GM18517 (cell line): ENCODE results near the gene CADPS.

ENCODE experiments used
- ATAC-seq: cut with Tn5 transposase; IDR thresholded peaks from one replicate; pipeline ENCODE4 v1.9.1; 2021; ENCODE audit warnings: mild to moderate bottlenecking, moderate library complexity; ENCODE audit not compliant: unreplicated experiment

CADPS gene

DNA sequence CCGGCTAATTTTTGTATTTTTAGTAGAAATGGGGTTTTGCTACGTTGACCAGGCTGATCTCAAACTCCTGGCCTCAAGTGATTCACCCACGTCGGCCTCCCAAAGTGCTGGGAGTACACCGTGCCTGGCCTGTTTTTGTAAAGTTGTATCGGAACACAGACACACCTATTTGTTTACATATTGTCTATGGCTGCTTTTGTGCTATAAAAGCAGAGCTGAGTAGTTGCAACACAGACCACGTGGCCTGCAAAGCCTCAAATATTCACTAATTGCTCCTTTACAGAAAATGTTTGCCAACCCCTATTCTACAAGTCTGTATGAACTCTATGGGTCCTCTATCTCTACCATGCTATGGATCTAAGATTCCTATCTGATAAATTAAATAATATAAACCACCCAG lies 175.5 kb downstream of the CADPS start:
- ATAC-seq, result no peak

DNA sequence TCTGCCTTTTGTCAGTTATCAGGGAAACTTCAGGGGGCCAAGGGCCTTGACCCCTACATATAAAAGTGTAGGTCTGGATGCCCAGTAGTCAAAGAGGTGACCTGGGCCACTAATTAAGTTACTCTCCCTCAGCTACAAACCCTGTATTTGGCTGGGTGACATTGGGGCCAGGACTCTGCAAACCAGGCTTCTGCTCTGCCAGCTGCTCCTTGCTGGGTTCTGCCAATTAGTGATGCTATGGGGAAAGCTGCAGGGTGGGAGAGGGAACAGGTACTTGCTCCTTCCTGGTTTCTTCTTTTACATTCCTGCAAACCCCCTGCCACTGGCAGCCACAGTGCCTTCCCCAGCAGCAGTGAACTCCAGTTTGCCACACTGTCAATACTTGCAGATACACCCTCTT lies 179.2 kb downstream of the CADPS start:
- no peak for ATAC-seq

- ATAC-seq, result no peak
Observed at GRCh38 chr3:62688812-62689211, 186.4 kb downstream of the CADPS start.

- no peak for ATAC-seq
Observed at GRCh38 chr3:62688050-62688449, 187.2 kb downstream of the CADPS start.

DNA sequence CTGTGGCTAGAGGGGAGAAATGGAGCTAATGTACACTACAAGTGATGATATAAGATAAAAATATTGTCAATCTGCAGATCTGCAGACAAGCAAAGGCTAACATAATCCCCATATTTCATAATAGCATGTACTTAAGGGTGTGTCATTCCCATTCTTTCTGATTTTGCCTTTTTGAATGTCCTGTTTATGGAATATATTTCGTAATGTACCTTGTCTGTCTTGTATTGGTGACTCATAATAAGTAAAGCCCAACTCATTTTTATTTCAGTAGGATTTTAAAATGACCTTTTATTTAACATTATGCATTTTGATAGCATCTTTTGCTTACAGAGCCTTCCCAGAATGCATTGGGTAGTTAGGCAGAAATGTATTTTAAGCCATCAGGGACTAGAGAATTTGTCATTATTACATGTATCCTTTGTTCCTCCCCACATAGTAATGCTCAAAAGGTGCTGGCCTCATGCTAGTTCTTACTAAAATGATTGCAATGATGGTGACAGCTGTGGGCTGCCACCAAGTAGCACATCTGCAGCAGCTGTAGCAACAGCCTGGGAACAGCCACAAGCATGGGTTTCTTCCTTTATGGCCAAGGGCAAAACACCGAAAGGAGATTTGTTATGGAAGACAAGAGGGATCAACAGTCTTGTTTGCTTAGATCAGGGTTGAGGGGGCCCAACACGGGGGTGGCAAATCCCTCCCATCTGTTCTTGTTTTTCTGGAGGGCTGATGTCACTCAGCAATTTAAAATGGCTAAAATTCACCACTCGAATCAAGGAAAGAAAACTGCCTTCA lies 188.5 kb downstream of the CADPS start:
- no peak for ATAC-seq

GRCh38 chr3:62682826-62683225 lies 192.4 kb downstream of the CADPS start:
- no peak for ATAC-seq

DNA sequence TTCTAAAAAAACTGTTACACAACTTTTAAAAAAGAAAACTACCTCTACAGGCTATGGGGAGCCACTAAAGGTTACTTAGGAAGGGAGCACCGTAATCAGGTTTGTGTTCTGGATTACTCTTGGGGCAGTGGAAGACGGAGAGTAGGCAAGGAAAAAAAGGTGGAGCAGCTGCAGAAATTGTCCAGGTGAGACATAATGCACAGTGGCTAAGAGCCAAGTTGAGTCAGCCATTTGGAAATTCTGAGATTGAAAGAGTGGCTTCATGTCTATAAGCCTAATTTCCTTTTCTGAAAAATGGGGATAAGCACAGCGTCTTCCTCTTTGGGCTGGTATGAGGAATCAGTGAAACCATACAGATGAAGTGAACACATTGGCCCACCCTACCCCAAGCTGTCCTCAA lies 195.2 kb downstream of the CADPS start:
- ATAC-seq, result no peak

DNA sequence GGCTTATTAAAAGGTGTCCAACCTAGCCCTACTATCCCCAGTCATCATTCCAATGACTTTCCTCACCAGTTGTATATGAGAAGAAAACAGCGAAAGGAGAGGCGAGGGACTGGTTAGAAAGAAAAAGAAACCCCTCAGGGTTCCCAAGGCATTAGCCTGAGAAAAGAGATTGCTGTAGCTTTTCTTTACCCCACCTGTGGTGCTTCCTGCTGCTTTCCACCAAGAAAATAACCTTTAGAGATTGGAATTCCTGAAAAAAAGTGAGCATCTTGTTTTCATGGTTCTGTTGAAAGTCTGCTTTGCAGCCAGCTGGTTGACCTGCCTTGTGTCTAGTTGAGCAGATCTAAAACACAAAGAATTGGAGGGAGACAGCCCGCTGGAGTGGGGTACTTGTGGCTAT lies 196.4 kb downstream of the CADPS start:
- ATAC-seq, result no peak

GRCh38 chr3:62677926-62678325 lies 197.3 kb downstream of the CADPS start:
- ATAC-seq, result no peak

DNA sequence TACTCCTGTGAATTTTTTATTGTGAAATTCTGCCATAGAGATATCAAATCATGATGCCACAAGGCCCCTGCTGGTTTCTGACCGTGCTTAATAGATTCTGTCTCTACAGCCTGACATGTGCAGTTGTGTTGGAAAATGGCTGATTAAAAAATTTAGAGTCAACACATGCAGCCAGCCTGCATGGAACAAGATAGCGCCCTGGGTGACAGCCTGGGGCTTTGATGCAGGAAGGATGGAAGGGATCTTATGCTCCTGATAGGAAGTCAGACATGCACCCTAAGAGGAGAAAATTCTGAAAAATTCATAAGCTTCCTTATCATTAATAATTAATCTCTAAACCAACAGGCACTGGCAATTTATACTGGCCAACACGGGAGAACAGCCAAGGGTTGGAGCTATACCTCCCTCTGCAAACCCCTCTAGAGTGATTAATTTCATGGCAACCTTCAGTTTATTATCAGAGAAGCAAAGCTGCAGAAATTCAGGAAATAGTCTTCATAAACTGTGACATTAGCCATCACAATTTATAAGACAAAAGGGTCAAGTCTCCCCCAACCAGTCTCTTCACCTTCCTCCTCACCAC lies 198.4 kb downstream of the CADPS start:
- ATAC-seq, result no peak

DNA sequence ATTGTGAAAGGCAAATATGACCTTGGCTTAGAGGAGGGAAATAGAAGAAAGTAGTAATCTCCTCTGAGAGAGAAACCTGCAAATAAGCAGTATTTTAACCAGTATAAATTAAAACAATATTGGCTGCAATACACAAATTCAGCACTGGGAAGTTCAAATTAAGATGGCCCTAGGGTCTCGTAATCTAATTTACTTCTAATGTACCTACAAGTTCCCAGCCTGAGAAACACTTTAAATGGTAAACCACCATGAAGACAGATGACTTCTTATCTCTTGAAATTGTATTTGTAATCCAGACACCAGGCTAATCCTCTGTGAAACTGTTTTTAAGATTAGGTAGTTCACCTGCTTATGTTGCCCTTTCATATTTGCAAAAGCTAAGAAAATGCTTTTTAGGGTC lies 199.7 kb downstream of the CADPS start:
- ATAC-seq, result no peak

DNA sequence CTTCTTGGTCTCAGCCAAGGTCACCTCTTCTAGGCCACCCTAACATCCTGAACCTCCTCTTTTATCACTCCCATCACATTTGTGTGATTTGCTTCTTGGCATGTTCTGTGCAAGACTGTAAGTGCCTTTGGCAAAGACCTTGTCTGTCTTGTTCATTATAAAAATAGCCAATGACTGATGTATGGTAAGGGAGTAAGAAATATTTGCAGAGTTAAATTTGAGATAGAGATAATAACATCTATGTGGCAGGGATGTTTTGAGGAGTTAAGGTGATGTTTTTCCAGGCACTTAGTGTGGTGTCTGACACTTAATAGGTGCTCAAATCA lies 202.3 kb downstream of the CADPS start:
- ATAC-seq, result no peak

DNA sequence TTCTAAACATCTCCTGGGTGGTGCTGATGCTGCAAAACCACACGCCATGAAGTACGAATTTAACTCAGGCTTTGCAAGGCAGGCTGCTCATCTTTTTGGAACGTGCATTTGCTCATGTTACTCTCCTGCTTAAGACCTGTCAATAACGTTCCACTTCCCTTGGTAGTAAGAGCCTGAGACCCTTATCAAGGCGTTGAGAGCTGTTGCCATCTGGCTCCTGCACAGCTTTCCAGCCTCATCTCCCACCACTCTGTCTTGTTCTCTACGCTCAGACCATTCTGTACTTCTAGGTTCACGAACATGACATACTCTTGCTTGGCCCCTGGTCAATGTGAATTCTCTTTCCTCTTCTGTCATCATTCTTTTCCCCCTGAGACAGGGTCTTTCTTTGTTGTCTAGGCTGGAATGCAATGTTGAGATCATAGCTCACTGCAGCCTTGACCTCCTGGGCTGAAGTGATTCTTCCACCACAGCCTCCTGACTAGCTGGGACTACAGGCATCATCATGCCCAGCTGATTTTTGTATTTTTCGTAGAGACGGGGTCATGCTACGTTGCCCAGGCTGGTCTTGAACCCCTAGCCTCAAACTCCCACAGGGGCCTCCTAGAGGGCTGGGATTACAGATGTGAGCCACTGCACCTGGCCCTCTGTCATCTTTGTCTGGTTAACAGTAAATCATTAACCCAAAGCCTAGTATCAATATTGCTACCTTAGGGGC lies 202.8 kb downstream of the CADPS start:
- ATAC-seq, result peak; percentile 87

DNA sequence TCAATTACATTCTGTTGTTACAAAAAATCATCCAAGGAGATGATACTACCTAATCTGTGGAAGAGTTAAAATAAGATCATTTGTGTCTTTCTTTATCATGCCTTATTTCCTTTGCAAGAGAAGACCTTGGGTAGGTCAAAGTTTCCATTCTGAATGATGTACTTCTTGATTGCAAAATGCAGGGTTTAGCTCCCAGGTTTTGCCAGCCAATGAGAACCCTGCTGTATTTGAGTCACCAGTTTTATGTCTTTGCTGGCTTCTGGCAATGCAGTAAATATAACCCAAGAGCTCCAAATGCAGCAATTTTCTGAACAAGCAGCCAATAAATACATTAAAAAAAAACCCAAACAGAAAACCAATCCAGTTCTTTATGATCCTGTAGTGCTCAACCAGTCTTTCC lies 204.9 kb downstream of the CADPS start:
- ATAC-seq, result no peak

GRCh38 chr3:62669161-62669560 lies 206.1 kb downstream of the CADPS start:
- ATAC-seq, result no peak

- no peak for ATAC-seq
Observed at GRCh38 chr3:62667714-62668113, 207.5 kb downstream of the CADPS start.

DNA sequence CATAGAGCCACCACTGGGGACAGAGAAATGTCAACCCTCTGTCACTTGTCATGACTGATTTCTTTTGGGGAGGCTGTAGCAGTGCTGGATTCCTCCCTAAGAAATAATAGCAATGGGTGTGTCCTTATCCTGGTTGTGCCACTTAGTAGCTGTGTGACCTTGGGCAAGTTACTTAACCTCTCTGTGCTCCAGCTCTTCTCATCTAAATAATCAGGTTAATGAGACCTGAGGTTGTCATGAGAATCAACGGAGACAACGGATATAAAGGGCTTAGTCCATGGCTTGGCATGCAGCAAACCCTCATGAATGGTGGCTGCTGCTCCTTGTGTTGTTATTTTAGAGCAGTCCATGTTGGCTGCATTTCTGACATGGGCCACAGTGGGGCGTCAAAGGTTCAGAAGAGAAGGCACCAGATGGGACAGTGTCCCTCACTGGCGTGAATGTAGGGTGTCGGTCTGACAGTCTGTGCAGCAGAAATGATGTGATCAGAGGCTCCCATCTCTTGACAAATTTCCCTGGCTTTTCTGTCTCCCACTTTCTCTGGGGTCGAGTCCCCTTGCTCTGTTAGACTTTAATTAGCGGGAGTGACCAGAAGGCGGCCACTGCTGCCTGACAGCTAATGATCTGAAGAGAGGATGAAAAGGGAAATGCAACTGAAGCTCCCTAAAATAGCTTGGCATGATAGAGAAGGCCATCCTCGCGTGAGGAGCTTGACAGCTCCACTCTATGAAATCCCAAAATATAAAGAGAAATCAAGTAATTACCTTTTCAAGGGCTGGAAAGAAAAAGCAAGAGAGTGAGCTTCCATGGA lies 209.4 kb downstream of the CADPS start:
- ATAC-seq, result peak; percentile 77

GRCh38 chr3:62662677-62663076 lies 212.5 kb downstream of the CADPS start:
- ATAC-seq, result no peak

GRCh38 chr3:62659660-62660059 lies 215.6 kb downstream of the CADPS start:
- ATAC-seq, result no peak

GRCh38 chr3:62655691-62656063 lies 219.5 kb downstream of the CADPS start:
- ATAC-seq, result no peak

- ATAC-seq, result no peak
Observed at GRCh38 chr3:62655056-62655690, 220.0 kb downstream of the CADPS start.
